ENCODE results near the gene FBP2.

FBP2 gene

GRCh38 chr9:94593459-94594345 lies at the start of gene FBP2:
Gene FBP2 (minus strand): TSS chr9:94593824. CDS start chr9:94593726, 98 bp downstream.
- DNase-seq (ENCODE audit: low read depth): no peak

DNA sequence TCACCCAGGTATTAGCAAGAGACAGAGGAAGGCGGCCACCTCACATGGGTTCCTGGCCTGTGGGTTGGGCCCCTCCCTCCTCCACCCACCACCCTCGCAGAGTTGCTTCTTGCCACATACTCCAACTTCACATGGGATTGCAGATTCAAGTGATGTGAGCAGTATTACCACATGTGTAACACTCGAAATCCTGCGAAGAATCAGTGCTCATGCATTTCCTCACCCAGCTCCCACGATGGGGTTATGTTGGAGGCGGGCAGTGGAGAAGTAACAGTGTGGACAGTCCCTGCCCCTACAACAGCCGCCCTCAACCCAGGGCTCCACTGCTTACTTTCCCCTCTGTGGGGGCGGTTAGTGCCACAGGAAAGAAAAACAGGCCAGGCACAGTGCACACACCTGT lies 49.6 kb upstream of the FBP2 start:
- DNase-seq (ENCODE audit: low read depth): no peak

DNA sequence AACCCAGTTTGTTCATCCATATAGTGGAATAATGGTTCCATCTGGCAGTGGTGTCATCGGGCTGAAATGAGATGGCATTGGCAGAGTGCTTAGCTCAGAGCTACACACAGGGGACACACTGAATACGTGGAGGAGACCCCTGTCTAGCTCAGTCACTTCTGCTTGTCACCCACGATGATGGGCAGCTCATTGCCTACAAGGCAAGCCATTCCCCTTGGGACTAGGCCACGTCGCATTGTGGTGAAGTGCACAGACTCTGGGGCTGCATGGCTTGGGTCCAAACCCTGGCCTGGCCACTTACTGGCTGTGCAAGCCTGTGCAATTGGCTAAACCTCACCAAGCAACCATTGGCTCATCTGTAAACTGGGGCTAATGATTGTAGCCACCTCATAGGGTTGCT lies 48.9 kb upstream of the FBP2 start:
- no peak for DNase-seq (ENCODE audit: low read depth)

GRCh38 chr9:94639999-94640376 lies 46.4 kb upstream of the FBP2 start:
- DNase-seq (ENCODE audit: low read depth): no peak

GRCh38 chr9:94639061-94639998 lies 45.7 kb upstream of the FBP2 start, which contains the start of gene FBP1:
Gene FBP1 (minus strand): TSS chr9:94639518. CDS start chr9:94639310, 208 bp downstream.
- peak; percentile 34 for DNase-seq (ENCODE audit: low read depth)

DNA sequence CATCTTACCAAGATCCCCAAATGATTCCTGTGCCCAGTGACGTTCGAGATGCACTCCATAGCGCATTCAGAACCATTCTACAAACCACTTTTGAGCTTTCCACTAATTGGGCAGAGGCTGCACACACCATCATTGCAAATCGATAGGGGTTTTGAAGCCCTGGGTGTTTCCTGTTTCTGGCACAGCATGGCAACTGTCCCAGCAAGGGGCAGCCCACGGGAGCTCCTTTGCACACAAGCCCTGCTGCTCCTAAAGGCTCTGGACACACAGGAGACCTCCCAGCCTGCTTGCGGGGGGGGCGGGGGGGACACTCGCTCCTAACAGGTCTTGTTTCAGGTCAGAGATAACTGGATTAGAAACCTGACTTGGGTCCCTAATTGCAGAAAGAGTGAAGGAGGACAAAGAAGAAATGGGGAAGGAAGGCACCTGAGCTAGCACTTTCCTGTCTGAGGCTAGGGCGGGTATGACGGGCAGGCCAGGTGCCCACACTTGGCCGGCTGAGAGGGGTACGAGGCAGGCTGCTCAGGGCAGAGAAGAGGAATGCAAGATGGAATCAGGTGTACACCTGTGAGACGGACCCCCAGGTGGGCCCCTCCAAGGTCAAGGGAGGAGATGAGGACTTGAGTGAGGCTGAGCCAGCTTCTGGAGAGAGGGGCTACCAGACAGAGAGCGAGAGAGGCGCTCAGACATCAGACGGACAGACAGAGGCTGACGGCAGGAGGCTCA lies 44.9 kb upstream of the FBP2 start:
- no peak for DNase-seq (ENCODE audit: low read depth)

- no peak for DNase-seq (ENCODE audit: low read depth)
These were observed 39.1 kb upstream of the FBP2 start for GRCh38 chr9:94632737-94633136.

DNA sequence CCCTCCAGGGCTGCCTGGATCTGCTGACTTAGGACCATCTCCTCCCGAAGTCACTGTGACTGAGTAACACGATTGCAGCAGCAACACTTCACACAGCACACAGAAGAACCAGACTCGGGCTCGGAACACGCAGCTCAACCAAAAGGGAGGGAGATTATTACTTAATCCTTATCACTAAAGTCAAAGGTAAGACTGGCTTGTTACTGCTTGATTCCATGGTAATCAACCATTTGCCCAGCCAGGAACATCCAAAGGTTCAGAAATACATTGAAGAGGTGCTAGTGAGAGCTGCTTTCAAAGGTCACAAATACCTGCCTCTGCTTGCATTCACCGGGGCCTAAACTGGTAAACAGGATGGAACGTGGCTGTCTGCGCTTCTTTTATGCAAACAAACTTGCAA lies 38.0 kb upstream of the FBP2 start:
- DNase-seq (ENCODE audit: low read depth): no peak

- no peak for DNase-seq (ENCODE audit: low read depth)
These were observed 37.2 kb upstream of the FBP2 start for GRCh38 chr9:94630833-94631232.

DNA sequence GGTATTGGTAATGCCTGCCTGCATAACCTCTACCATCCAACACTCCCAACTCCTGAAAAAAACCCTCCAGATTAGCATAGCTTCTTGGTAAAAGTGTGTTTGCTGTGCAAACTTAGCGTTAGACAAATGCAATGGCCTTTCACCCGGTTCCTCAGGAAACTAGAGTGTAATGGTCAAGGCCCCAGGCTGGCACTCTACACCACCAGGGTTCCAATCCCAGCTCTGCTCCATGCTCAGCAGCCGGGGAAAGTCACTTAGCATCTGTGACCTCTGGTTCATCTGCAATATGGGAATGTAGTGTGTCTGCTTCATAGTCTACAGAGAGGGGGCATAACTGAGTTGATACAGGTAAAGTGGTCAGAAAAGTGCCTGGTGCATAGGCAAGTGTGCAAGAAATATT lies 36.7 kb upstream of the FBP2 start:
- DNase-seq (ENCODE audit: low read depth): no peak

GRCh38 chr9:94627287-94627686 lies 33.7 kb upstream of the FBP2 start:
- DNase-seq (ENCODE audit: low read depth): no peak

DNA sequence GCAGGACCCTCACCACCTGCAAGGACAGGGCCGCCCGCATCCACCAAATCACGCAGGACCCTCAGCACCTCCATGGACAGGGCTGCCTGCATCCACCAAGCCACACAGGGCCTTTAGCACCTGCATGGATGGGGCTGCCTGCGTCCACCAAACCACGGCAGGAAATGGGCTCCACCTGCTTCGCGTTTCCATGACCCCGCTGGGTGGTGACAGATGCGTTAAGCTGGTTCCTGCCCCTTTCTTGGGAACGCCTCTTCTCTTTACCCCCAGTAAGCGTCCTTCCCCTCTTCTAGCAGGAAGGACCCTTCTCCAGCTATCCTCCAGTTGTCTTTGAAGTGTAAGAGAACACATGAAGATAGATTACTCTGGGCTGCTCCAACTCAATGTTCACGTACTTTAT lies 32.2 kb upstream of the FBP2 start:
- no peak for DNase-seq (ENCODE audit: low read depth)

- no peak for DNase-seq (ENCODE audit: low read depth)
These were observed 31.0 kb upstream of the FBP2 start for GRCh38 chr9:94624629-94625028.

GRCh38 chr9:94623253-94623652 lies 29.6 kb upstream of the FBP2 start:
- peak; percentile 10 for DNase-seq (ENCODE audit: low read depth)

DNA sequence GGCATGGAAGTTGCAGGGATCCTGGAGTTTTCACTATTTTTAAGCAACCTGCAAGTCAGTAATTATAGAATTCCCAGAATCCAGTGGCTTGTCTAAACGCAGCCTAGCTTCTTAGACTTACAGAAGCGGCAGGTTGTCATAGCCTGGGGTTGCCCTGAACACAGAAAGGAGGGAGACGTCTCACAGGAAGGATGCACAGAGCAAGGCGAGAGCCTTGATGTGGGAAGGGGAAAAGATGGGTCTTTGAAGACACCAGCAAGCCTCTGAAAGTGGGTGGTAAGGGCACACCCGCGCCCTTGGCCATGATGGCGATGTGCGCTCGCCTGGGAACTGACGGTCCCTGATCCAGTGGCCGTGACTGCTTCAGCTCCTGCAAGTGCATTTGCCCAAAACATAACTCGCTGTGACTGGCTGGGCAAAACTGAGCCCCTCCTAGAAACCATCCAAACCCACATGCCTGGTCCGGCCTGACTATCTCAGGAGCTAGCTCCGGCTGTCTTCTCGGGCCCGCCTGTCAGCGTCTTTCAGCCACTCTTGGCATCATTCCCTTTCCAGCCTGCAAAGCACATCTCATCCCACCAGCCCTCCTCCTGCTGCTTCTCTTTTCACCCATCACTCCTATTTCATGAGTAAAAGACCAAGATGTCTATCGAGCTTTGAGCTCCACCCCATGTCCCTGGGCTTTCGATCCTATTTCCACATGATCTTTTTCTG lies 28.6 kb upstream of the FBP2 start:
- no peak for DNase-seq (ENCODE audit: low read depth)

- DNase-seq (ENCODE audit: low read depth): no peak
These were observed 25.4 kb upstream of the FBP2 start for GRCh38 chr9:94619026-94619425.

DNA sequence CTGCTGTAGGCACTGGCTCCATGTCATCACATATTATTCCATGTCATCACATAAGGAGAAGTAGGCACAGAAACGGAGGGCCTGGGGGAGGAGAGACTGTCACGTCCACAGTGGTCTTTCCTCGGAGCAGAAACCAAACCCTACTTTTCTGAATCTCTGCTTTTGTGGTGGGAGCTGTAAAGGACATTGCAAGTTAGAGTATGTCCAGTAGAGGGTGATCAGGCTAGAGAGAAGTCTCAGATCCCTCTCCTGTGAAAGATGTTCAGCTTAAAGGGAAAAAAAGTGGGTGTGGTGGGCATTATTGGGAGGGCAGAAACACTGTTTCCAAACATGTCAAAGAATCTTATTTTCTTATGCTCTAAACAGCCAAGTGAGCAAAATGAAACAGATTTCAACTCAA lies 19.4 kb upstream of the FBP2 start:
- DNase-seq (ENCODE audit: low read depth): no peak

DNA sequence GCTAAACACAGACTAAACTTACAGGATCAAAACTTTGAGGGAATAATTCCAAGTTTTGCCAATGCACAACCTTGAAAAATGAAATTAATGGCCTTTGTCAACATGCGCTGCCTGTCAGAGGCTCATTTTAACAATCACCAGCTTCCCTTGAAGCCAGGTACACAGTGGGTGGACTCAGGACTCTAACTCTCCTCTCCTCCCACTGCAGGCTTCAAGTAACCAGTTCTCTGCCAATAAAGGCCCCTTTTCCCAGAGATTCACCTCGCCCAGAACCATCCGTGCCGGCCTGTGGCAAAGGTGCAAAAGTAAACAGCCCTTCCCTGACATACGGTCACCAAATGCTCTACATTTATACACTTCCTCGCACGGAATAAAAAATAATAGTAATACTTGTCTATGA lies 18.4 kb upstream of the FBP2 start:
- no peak for DNase-seq (ENCODE audit: low read depth)

- DNase-seq (ENCODE audit: low read depth): peak; percentile 57
These were observed 18.0 kb upstream of the FBP2 start for GRCh38 chr9:94611638-94612068.

DNA sequence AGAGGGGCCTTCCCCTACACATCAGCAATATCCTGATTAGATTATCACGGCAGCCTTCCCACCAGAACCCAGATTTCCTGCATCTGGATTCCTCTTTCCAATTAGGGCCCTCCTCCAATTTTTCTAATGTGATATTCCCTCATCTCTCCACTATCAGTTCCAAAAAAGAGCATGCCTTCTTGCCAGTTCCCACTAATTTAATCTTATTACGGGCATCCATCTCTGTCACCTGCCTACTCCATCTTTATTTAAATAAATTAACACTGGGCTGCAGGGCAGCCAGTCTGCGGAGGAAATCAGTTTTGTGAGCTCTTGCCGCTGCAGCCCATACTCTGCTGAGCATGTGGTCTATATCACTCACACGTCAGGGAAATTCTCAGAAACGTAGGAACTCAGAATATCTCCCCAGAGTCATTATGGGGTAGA lies 16.6 kb upstream of the FBP2 start:
- no peak for DNase-seq (ENCODE audit: low read depth)

DNA sequence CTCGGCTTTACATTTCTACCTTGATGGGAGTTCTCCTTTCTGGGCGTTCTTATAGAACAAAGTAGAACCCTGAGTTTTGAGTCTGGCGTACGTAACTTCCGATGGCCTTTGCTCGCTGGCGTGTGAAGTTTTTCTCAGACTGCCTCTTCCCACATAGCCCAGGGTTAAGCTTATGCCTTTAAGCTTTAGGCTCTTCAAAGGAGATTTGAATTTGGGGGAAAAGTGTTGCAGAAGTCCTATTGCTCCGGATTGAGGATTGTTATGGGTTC lies 13.7 kb upstream of the FBP2 start:
- DNase-seq (ENCODE audit: low read depth): no peak

All from stimulated activated CD8-positive, alpha-beta memory T cell treated with anti-CD3 and anti-CD28 coated beads, Interleukin-4, amount 100 ng/mL, for 24 hours (primary cell).